HCT116 (cell line): ENCODE data around the gene ARMH1. TPM values are rescaled to one million over a fixed set of nuclear protein-coding genes. Genes with fewer than 3 reads are reported as not detected.

Experiments
- ATAC-seq: fragments of 200-7000 bp; cut with Tn5 transposase; 2 replicates; pipeline ENCODE4 v1.9.1; 2020; ENCODE audit warnings: mild to moderate bottlenecking, moderate library complexity
- BruUV-seq: library from RNA; stranded (reverse); fragments of 400-500 nt; replicated peaks from 2 replicates; lab custom pipeline; 2021; lab: Mats Ljungman, UMichigan
- CTCF ChIA-PET: fragments of 300-600 bp; sonication (Branson Sonifier 250); formaldehyde crosslinking; loops from one replicate; lab custom pipeline; 2021; ENCODE audit warnings: antibody characterized with exemption; lab: Charles Lee
- POLR2A ChIA-PET: fragments of 300-600, 350-600 bp; sonication (Branson Sonifier 250); formaldehyde crosslinking; loops from one replicate; lab custom pipeline; 2021; ENCODE audit warnings: antibody characterized with exemption; lab: Charles Lee
- RAD21 ChIA-PET, 2 experiments: fragments of 300-600 bp; sonication (Branson Sonifier 250); formaldehyde crosslinking; loops; one replicate each; lab custom pipeline; 2023; ENCODE audit warnings: low total read pairs in 2 of 2; ENCODE audit not compliant: uncharacterized antibody in 2 of 2, unreplicated experiment in 2 of 2, low non-redundant PET in 1 of 2; lab: Charles Lee
- DNase-seq: peaks from one replicate; pipeline ENCODE4 v3.0.0-alpha.2; 2010; ENCODE audit warnings: low read depth, low spot score
- H2AFZ ChIP-seq: fragments of 200-600 bp; shearing (Covaris generic), sonication (generic); 2 replicates; pipeline ENCODE4 v1.6.1; 2017; ENCODE audit warnings: low read depth, mixed run types, mixed read lengths, antibody characterized with exemption, low read length; ENCODE audit not compliant: poor library complexity, severe bottlenecking
- H3K27ac ChIP-seq: 2 replicates; pipeline ENCODE4 v1.5.1; 2012; ENCODE audit warnings: low read depth, low read length
- H3K27me3 ChIP-seq: fragments of 200-600 bp; sonication (generic); 2 replicates; pipeline ENCODE4 v1.6.1; 2016; ENCODE audit warnings: mixed run types, low read length, mixed read lengths; ENCODE audit not compliant: insufficient read depth
- H3K36me3 ChIP-seq, 2 experiments: fragments of 200-500 bp in 1 of 2; fragments of 200-600 bp in 1 of 2; sonication (Bioruptor generic) in 1 of 2; sonication (generic) in 1 of 2; 2 replicates each; pipeline versions ENCODE4 v1.5.1 to v1.6.1; 2014 to 2016; ENCODE audit warnings: low read length in 2 of 2, inconsistent platforms in 1 of 2, mixed read lengths in 1 of 2, mixed run types in 1 of 2; ENCODE audit not compliant: insufficient read depth in 2 of 2, control insufficient read depth in 1 of 2
- H3K4me1 ChIP-seq, 2 experiments: fragments of 200-600 bp in 1 of 2; sonication (generic) in 1 of 2; 2 replicates each; pipeline versions ENCODE4 v1.5.1 to v1.6.1; 2012 to 2017; ENCODE audit warnings: low read length in 2 of 2, inconsistent platforms in 1 of 2, mild to moderate bottlenecking in 1 of 2, mixed read lengths in 1 of 2, mixed run types in 1 of 2, moderate library complexity in 1 of 2; ENCODE audit not compliant: insufficient read depth in 2 of 2, control insufficient read depth in 1 of 2
- H3K4me2 ChIP-seq: fragments of 200-600 bp; sonication (generic); 2 replicates; pipeline ENCODE4 v1.6.1; 2017; ENCODE audit warnings: mixed run types, low read length, mixed read lengths
- H3K4me3 ChIP-seq, 2 experiments: fragments of 200-600 bp in 1 of 2; sonication (generic) in 1 of 2; replicated peaks in 1 of 2; 2 replicates each; pipeline ENCODE4 v1.5.1; 2011 to 2016; ENCODE audit warnings: low read length in 2 of 2, control low read depth in 1 of 2, low read depth in 1 of 2, mild to moderate bottlenecking in 1 of 2, mixed read lengths in 1 of 2, mixed run types in 1 of 2
- H3K79me2 ChIP-seq: fragments of 200-600 bp; sonication (generic); 2 replicates; pipeline ENCODE4 v1.6.1; 2017; ENCODE audit warnings: mild to moderate bottlenecking, mixed run types, low read length, moderate library complexity, mixed read lengths; ENCODE audit not compliant: insufficient read depth
- H3K9ac ChIP-seq: fragments of 200-600 bp; sonication (generic); 2 replicates; pipeline ENCODE4 v1.6.1; 2016; ENCODE audit warnings: low read length, mixed read lengths
- H3K9me2 ChIP-seq: fragments of 200-600 bp; sonication (generic), shearing (Covaris generic); 2 replicates; pipeline ENCODE4 v1.6.1; 2017; ENCODE audit warnings: mixed run types, mild to moderate bottlenecking, moderate library complexity; ENCODE audit not compliant: insufficient read depth
- H3K9me3 ChIP-seq, 2 experiments: fragments of 200-500 bp in 1 of 2; fragments of 200-600 bp in 1 of 2; sonication (Bioruptor generic) in 1 of 2; sonication (generic) in 1 of 2; 2 replicates each; pipeline ENCODE4 v1.6.1; 2014 to 2017; ENCODE audit warnings: low read length in 2 of 2, mixed read lengths in 2 of 2, inconsistent platforms in 1 of 2, low read depth in 1 of 2, mild to moderate bottlenecking in 1 of 2, mixed run types in 1 of 2, moderate library complexity in 1 of 2; ENCODE audit not compliant: control insufficient read depth in 1 of 2, insufficient read depth in 1 of 2
- H4K20me1 ChIP-seq: fragments of 200-600 bp; sonication (generic), shearing (Covaris generic); 2 replicates; pipeline ENCODE4 v1.6.1; 2017; ENCODE audit warnings: mixed run types, mild to moderate bottlenecking, moderate library complexity; ENCODE audit not compliant: insufficient read depth
- ATF3 ChIP-seq: IDR thresholded peaks from 2 replicates; pipeline ENCODE4 v1.6.1; 2012
- CEBPB ChIP-seq: IDR thresholded peaks from 2 replicates; pipeline ENCODE4 v1.6.1; 2012; ENCODE audit warnings: low read depth
- EGR1 ChIP-seq: IDR thresholded peaks from 2 replicates; pipeline ENCODE4 v1.6.1; 2012; ENCODE audit warnings: low read depth
- ELF1 ChIP-seq: IDR thresholded peaks from 2 replicates; pipeline ENCODE4 v1.6.1; 2012; ENCODE audit warnings: low read depth, borderline replicate concordance
- EZH2phosphoT487 ChIP-seq: fragments of 200-600 bp; IDR thresholded peaks from 2 replicates; pipeline ENCODE4 v1.6.1; 2018; ENCODE audit warnings: antibody characterized with exemption, borderline replicate concordance
- FOSL1 ChIP-seq: IDR thresholded peaks from 2 replicates; pipeline ENCODE4 v1.6.1; 2012; ENCODE audit warnings: low read depth
- JUND ChIP-seq: IDR thresholded peaks from 2 replicates; pipeline ENCODE4 v1.6.1; 2012
- POLR2AphosphoS5 ChIP-seq: IDR thresholded peaks from 2 replicates; pipeline ENCODE4 v1.6.1; 2011; ENCODE audit warnings: mild to moderate bottlenecking, low read depth, low read length, moderate library complexity
- RAD21 ChIP-seq: IDR thresholded peaks from 2 replicates; pipeline ENCODE4 v1.6.1; 2012; ENCODE audit warnings: low read depth, mild to moderate bottlenecking
- SIN3A ChIP-seq: IDR thresholded peaks from 2 replicates; pipeline ENCODE4 v1.6.1; 2012; ENCODE audit warnings: low read depth
- SRF ChIP-seq: IDR thresholded peaks from 2 replicates; pipeline ENCODE4 v1.6.1; 2012; ENCODE audit warnings: low read depth
- ZBTB33 ChIP-seq: IDR thresholded peaks from 2 replicates; pipeline ENCODE4 v1.6.1; 2011; ENCODE audit warnings: mild to moderate bottlenecking, low read length, moderate library complexity; ENCODE audit not compliant: insufficient replicate concordance; ENCODE audit errors: extremely low read depth
- ZFX ChIP-seq: fragments of 450-650 bp; IDR thresholded peaks from 2 replicates; pipeline ENCODE4 v1.6.1; 2017
- intact Hi-C: fragments of 100-400 bp; cut with micrococcal nuclease; formaldehyde crosslinking; loops from 2 replicates; pipeline ENCODE4 v1.10.0; 2022
- total RNA-seq: library from RNA; stranded (reverse); gene quantifications from one replicate; pipeline ENCODE4 v1.2.1, GENCODE V29; 2021; ENCODE audit not compliant: unreplicated experiment
- TF ChIP-seq, protein P1 (sequence below), 3 experiments: fragments of 200-600 bp in 1 of 3; sonication (generic) in 1 of 3; IDR thresholded peaks in 2 of 3; conservative IDR thresholded peaks in 1 of 3; 2 replicates each; pipeline ENCODE4 v1.5.1; 2012 to 2017; ENCODE audit warnings: low read depth in 2 of 3, low read length in 2 of 3, antibody characterized with exemption in 1 of 3, borderline replicate concordance in 1 of 3, control low read depth in 1 of 3, mild to moderate bottlenecking in 1 of 3, mixed read lengths in 1 of 3, mixed run types in 1 of 3, moderate library complexity in 1 of 3; ENCODE audit not compliant: insufficient read depth in 1 of 3
- TF ChIP-seq, protein P2 (sequence below): IDR thresholded peaks from 2 replicates; pipeline ENCODE4 v1.6.1; 2012; ENCODE audit warnings: low read depth
- TF ChIP-seq, protein P3 (sequence below): IDR thresholded peaks from 2 replicates; pipeline ENCODE4 v1.6.1; 2012

Gene ARMH1
- total RNA-seq, 1 experiment from 2014 or later, result 3.2 TPM

DNA sequence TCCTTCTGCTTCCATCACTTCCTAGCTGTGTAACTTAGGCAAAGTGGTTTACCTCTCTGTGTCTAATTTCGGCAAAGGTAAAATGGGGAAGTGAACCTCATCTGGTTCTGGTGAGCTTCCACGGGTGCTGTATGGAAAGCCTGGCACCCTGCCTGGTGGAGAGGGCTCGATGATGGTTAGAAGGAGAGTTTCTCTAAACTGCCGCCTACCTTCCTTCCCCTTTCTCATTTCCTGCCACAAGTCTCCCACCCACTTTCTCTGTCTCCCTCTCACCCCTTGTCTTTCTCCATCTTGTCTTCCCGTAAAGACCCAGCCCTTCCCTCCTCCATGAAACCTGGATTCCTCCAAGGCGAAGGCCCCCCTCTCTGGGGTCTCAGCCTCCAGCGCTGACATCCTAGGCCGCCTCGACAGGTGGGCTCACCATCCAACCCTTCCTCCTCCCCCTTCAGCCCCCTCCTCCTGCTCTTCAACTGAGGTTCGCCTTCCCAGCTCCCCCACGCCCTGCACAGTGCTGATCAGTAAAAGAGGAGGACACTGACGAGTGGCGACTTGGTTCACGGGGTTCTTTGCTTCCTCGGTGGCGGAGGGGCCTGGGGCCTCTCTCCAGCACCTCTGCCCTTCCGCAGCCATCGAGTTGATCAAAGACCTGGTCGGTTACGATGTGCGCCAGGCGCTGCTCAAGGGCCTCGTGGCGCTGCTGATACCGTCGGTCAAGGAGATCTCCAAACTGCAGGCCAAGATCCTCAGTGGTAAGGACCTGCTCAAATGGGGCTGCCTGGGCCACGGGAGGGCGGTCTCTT is 49.2 kb downstream of the ARMH1 start:
- Histone ChIP-seq H3K4me2 (no peak overlapping the region), H3K4me1 (peaks cover 17 to 48% of the 10 kb centered on the region in 2 experiments), H3K27me3 (no peaks in the 10 kb centered on the region), H3K36me3 (no peaks in the 10 kb centered on the region), H3K4me3 (no peak overlapping the region), H3K9me2 (no peaks in the 10 kb centered on the region), H4K20me1 (no peaks in the 10 kb centered on the region), H3K9me3 (no peaks in the 10 kb centered on the region), H3K79me2 (no peaks in the 10 kb centered on the region), H3K27ac (no peak overlapping the region; the same call in 1 of the 2 replicates), H3K9ac (no peak overlapping the region), H2AFZ (no peak overlapping the region)
- TF ChIP-seq, protein P1, sequence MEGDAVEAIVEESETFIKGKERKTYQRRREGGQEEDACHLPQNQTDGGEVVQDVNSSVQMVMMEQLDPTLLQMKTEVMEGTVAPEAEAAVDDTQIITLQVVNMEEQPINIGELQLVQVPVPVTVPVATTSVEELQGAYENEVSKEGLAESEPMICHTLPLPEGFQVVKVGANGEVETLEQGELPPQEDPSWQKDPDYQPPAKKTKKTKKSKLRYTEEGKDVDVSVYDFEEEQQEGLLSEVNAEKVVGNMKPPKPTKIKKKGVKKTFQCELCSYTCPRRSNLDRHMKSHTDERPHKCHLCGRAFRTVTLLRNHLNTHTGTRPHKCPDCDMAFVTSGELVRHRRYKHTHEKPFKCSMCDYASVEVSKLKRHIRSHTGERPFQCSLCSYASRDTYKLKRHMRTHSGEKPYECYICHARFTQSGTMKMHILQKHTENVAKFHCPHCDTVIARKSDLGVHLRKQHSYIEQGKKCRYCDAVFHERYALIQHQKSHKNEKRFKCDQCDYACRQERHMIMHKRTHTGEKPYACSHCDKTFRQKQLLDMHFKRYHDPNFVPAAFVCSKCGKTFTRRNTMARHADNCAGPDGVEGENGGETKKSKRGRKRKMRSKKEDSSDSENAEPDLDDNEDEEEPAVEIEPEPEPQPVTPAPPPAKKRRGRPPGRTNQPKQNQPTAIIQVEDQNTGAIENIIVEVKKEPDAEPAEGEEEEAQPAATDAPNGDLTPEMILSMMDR (IDR thresholded peaks at IDR 0.05 in 2 of 3, conservative IDR thresholded peaks at IDR 0.05 in 1 of 3; ENCODE audit: borderline replicate concordance in 1 of 3, insufficient read depth in 1 of 3, low read depth in 2 of 3, low read length in 2 of 3), result no peak
- TF ChIP-seq EZH2phosphoT487 (no peak), ZFX (no peak), JUND (no peak), ELF1 (no peak), SIN3A (no peak), ATF3 (no peak), POLR2AphosphoS5 (no peak), CEBPB (no peak), ZBTB33 (no peak), SRF (no peak), EGR1 (no peak), FOSL1 (no peak), RAD21 (no peak)
- TF ChIP-seq, protein P2, sequence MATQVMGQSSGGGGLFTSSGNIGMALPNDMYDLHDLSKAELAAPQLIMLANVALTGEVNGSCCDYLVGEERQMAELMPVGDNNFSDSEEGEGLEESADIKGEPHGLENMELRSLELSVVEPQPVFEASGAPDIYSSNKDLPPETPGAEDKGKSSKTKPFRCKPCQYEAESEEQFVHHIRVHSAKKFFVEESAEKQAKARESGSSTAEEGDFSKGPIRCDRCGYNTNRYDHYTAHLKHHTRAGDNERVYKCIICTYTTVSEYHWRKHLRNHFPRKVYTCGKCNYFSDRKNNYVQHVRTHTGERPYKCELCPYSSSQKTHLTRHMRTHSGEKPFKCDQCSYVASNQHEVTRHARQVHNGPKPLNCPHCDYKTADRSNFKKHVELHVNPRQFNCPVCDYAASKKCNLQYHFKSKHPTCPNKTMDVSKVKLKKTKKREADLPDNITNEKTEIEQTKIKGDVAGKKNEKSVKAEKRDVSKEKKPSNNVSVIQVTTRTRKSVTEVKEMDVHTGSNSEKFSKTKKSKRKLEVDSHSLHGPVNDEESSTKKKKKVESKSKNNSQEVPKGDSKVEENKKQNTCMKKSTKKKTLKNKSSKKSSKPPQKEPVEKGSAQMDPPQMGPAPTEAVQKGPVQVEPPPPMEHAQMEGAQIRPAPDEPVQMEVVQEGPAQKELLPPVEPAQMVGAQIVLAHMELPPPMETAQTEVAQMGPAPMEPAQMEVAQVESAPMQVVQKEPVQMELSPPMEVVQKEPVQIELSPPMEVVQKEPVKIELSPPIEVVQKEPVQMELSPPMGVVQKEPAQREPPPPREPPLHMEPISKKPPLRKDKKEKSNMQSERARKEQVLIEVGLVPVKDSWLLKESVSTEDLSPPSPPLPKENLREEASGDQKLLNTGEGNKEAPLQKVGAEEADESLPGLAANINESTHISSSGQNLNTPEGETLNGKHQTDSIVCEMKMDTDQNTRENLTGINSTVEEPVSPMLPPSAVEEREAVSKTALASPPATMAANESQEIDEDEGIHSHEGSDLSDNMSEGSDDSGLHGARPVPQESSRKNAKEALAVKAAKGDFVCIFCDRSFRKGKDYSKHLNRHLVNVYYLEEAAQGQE, result no peak
- TF ChIP-seq, protein P3, sequence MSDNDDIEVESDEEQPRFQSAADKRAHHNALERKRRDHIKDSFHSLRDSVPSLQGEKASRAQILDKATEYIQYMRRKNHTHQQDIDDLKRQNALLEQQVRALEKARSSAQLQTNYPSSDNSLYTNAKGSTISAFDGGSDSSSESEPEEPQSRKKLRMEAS, result no peak
- ChIA-PET CTCF (no interaction called here), POLR2A (interaction anchor here (0.7 to 3.8 kb wide), 2 partner anchors 8 to 570 kb away, joined by 3 to 461 read pairs; partner anchors contain the start of gene RNU5D-1), RAD21 (no interaction called here)
- intact Hi-C loops, result no loop called here
- ATAC-seq (no peak), DNase-seq (no peak)
- BruUV-seq, result no TSS peak
